ENCODE data around the gene SULT1A1. TPM values are rescaled to one million over a fixed set of nuclear protein-coding genes. Genes with fewer than 3 reads are reported as not detected.
"Not testable (repeated sequence)": the region's sequence is repeated elsewhere in the genome, so short reads cannot be mapped to it uniquely, and the experiment has no call there.

Gene SULT1A1
- total RNA-seq, 1 donor from 2014 or later, result 6.4 TPM

DNA sequence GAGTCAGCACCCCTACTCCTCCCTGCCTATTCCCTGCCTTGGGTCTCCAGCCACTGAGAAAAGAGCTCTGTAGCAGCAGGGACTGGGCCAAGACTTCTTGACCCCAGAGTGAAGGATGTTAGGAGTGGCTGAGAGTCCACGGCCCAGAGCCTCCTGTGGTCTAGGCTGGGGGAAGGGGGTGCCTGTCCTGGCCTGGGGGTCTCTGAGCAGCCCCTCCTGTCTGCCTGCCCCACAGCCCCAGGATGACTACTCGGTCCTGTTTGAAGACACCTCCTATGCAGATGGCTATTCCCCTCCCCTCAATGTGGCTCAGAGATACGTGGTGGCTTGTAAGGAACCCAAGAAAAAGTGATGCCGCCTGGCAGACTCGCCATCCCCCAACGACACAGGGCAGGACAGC lies 18.5 kb downstream of the SULT1A1 start:
- intact Hi-C loops (cut with micrococcal nuclease), result no loop called here

DNA sequence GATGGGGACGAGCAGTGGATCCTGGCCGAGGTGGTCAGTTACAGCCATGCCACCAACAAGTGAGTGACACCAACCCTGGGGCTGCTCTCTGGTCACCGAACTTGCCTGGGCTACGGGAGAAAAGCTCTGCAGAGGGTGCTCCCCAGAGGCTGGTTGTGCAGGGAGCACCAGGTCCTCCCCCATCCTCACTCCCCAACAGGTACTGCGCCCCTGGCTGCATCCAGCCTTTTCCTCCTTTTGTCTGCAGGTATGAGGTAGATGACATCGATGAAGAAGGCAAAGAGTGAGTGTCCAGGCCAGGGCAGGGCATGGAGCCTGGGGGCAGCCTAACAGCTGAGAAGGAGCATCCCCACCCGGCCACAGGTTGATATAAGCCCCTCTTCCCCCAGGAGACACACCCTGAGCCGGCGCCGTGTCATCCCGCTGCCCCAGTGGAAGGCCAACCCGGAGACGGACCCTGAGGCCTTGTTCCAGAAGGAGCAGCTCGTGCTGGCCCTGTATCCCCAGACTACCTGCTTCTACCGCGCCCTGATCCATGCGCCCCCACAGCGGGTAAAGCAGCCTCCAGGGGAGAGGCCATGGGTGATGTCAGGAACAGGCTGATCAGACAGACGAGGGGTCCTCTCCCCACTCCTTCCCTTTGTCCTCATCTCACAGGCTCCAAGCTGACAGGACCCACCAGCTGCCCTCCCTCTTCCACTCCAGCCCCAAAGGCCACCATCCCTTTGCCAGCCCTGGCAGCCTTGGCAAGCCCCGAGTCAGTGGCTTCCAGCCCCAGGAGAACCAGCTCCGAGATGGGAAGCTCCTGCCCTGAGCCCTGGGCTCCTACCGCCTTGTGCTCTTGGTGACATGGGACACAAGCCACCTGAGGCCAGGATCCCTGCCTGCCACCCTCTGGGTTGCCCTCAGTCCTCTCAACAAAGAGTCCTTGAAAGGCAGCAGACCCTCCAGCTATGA lies 19.2 kb downstream of the SULT1A1 start:
- intact Hi-C loops (cut with micrococcal nuclease), result no loop called here

DNA sequence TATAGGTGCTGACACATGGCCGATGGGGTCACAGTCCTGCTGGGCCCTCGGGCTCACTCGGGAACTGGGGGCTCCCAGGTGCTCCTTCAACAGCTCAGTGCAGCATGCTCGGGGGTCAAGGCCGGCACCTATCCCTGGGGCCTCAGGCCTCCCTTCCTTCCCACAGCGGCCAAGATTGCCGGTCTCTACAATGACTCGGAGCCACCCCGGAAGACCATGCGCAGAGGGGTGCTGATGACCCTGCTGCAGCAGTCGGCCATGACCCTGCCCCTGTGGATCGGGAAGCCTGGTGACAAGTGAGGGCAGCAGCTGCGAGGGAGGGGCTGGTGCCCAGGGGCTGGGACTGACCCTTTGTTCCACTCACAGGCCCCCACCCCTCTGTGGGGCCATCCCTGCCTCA lies 19.9 kb downstream of the SULT1A1 start:
- intact Hi-C loops (cut with micrococcal nuclease), result no loop called here

DNA sequence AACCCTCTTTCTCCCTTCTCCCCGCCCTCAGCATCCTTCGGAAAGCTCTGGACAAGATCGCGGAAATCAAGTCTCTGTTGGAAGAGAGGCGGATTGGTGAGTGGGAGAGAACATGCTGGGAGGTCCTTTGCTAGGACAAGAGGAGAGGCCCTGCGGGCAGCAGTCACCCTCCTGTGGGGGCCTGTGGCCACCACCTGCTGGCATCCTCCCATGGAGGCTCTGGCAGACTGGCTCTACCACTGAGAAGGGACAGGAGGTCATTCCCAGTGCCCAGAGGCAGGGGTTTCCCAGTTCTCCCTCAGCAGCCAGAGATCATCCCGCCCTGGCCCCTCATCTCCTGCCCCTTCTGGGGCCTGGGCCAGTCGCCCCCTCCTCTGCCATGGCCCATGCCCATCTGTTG lies 20.8 kb downstream of the SULT1A1 start:
- intact Hi-C loops (cut with micrococcal nuclease), result no loop called here

DNA sequence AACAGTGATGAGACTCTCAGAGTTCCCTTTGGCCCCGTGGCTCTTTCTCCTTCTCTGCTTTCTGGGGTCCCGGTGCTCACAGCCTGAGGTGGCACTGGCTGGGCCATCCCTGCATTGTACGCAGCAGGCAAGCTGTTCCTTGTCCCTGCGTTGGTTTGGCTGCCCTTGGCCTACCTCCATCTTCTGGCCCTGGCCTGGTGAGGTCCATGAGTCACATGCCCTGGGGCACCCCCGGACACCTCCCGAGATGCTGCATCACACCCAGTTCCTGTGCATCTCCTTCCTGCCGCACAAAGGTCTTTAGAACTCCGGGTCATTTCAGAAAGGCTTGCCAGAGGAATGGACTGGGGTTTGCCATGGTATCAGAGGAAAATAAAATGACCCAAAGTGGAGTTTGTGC lies 22.5 kb downstream of the SULT1A1 start:
- intact Hi-C loops (cut with micrococcal nuclease), result no loop called here

DNA sequence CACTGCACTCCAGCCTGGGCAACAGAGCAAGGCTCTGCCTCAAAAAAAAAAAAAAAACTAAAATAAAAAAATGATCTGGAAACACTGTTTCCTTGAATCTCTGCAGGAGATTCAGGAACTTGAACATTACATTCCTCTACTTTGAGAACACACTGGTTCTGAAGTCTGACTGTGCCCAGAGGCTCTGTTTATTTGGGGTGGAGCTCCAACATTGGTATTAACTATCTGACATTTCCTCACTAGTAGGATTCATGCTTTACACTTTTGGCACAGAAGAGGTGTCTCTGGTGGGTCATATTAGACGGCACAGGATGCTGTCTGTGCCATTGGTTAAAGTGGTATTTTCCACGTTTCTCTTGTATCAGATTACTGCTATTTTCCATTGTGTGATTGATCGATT lies 23.4 kb downstream of the SULT1A1 start:
- intact Hi-C loops (cut with micrococcal nuclease), result no loop called here

DNA sequence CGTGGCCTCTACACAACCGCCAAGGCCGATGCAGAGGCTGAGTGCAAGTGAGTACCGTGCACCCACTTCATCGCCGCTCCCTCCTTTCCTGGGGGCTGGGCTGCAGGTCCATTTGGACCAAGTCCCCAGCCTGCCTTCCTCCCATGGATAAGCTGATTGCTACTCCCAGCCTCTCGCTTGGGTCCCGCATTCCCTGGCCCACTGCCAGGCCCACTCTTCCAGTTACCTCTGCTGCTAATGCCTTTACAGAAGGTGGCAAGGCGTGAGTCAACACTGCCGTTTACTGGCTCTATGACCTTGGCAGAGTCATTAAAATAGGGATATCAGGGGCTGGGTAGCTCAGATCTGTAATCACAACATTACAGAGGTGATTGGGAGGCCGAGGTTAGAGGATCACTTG lies 24.2 kb downstream of the SULT1A1 start:
- intact Hi-C loops (cut with micrococcal nuclease), result no loop called here

DNA sequence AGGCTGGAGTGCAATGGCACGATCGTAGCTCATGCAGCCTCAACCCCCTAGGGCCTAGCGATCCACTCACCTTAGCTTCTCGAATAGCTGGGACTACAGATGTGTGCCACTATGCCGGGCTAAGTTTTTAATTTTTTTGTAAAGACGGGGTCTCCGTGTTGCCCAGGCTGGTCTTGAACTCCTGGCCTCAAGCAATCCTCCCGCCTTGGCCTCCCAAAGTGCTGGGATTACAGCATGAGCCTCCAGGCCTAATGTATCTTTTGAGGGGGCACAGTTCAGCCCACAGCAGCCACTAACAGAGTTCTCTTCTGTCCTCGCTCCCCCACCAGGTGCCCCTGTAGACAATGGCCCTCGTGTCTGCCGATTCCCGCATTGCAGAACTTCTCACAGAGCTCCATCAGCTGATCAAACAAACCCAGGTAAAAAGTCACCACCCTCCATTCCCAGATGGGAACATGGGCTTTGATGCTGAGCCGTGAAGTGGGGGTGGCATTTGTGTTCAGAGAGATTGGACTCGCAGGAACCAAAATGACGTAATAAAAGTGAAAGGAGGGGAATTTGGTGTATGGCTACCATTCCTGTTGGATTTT lies 29.0 kb downstream of the SULT1A1 start:
- intact Hi-C loops (cut with micrococcal nuclease), result no loop called here

DNA sequence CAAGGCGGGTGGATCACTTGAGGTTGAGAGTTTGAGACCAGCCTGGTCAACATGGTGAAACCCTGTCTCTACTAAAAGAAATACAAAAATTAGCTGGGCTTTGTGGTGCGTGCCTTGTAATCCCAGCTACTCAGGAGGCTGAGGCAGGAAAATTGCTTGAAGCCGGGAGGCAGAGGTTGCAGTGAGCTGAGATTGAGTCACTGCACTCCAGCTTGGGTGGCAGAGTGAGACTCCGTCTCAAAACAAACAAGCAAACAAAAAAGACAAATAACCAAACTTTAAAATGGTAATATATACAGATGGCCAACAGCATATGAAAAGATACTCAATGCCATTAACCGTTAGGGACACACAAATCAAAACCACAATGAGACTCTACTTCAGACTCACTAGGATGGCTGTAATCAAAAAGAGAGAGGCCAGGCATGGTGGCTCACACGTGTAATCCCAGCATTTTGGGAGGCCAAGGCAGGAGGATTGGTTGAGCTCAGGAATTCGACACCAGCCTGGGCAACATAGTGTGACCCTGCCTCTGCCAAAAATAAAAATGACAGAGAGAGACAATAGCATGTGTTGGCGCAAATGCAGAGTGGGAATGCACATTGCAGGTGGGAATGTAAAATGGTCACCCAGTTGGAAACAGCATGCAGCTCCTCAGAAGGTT lies 34.3 kb downstream of the SULT1A1 start:
- intact Hi-C loops (cut with micrococcal nuclease), result no loop called here

DNA sequence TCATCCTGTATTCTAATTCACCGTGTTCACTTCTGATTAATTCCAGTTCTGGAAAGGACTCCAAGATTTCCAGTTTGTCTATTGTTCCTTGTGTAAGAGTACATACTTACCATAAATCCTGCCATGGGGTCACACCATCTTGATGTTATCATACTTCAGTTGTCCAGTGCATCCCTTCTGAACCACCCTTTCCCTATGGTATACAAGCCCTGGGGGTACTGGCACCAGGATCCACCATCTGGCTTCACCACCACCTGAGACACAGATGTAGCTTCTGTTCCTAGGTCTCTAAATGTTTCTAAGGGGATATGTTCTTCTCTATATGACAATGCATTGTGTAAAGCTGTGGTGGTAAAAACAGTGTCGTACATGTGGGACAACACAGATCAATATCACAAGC lies 34.9 kb downstream of the SULT1A1 start:
- intact Hi-C loops (cut with micrococcal nuclease), result no loop called here

DNA sequence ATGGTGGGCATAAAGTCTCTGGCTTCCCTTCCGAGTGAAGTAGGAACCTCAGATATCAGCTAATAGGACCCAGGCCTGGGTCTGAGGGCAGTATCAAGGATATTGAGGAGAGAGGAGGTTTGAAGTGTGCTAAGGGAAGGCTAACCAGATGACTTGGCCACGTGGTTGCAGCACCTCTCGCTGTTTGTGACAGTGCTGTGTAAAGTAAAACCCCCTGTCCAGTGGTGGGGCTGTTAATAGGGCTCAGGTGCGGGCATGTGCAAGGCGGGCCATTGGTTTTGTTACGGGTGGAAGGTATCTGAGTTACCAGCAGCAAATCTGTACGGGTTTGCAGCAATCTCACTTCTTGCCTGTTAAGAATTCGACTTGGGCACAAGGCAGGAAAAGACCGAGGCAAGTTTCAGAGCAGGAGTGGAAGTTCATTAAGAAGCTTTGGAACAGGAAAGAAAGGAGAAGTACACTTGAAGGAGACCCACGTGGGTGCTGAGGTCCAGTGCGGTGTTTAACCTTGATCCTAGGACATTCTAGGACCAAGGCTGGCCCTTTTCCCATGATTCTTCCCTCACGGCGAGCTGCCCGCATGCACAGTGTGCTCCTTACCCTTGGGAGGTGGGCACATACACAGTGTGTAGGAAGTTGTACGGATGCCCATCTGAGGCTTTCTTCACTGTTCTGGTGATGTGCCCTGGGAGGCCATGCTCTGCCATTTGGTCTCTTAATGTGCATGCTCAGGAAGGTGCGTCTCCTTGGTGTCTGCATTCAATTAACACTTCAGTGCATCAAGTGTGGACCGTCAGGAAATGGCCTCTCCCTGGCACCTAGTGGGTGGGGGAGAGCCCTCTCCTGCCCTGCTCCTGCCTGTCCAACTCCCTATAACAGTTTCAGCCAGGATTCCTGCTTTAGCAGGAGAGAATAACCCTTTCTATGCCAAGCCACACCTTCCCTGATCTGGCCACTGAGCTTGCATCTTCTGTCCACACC lies 35.8 kb downstream of the SULT1A1 start:
- intact Hi-C loops (cut with micrococcal nuclease), result no loop called here

DNA sequence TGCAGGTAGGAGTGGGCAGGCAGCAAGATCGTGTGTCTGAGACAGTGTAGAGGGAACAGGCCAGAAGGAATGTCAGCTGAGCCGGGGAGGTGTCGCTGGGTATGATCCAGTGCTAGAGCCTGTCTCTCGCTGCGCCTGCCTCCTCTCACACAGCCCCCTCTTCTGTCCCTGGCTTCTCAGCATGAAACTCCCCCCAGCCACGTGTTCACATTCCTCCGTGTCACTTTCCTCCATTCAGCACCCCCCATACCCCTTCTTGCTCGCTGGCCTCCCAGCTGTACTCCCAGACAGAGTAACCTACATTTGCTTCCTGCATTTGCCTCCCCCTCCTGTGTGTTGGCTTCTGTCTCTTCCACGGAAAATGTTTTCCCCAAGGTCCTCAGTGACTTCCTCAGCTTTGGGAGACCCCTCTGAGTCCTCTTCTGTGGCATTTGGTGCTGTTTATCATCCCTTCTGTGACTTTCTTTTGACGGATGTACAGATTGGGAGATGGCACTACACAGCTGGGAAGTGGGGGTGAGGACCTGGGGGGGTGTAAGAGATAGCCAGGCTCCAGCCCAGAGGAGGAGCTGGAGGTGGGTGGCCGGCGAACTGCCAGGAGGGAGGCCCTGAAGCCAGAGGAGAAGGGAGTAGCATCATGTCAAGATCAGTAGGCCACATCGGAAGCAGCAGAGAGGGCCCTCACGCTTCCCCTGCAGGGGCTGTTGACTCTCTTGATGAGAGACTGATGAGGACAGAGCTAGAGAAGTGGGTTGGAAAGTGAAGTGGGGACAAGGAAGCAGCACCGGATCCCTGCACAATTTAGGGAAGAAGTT lies 36.9 kb downstream of the SULT1A1 start:
- intact Hi-C loops (cut with micrococcal nuclease), result no loop called here

DNA sequence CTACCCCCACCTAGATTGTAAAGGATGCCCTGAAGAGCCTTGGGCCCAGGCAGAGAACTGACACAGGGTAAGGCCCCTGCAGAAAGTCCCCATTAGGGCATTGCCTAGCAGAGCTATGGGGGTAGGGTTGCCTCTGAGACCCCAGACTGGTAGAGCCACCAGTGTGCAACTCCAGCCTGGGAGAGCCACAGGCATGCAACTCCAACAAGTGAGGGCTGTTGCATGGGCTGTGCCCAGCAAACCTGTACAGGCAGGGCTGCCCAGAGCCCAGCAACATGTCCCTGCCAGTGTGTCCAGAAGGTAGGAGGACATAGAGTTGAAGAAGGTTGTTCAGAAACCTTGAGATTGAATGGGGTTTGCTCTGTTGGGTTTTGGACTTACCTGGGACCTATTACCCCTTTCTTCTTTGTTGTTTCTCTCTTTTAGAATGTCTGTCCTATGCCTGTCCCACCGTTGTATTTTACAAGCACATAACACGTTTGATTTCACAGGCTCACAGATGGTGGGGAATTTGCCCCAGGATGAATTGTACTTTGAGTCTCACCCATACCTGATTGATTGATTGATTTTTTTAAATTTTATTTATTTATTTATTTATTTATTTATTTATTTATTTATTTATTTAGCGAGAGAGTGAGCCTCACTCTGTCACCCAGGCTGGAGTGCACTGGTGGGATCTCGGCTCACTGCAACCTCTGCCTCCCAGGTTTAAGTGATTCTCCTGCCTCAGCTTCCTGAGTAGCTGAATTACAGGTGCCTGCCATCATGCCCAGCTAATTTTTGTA lies 39.7 kb downstream of the SULT1A1 start:
- intact Hi-C loops (cut with micrococcal nuclease), result no loop called here

DNA sequence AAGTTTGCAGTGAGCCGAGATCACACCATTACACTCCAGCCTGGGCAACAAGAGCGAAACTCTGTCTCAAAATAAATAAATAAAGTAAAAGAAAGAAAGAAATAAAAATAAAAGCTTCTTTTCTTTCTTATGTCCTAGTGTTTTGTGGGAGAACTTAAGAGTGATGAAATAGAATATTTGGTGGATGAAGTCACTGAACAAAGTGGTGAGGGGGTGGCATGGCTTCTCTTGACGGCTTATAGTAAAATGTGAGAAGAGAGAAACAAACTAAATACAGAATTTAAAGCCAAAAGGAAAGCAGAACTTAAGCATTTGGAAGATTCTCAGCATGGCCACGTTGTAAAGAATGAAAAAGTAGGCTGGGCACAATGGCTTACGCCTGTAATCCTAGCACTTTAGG lies 40.8 kb downstream of the SULT1A1 start:
- intact Hi-C loops (cut with micrococcal nuclease), result no loop called here

DNA sequence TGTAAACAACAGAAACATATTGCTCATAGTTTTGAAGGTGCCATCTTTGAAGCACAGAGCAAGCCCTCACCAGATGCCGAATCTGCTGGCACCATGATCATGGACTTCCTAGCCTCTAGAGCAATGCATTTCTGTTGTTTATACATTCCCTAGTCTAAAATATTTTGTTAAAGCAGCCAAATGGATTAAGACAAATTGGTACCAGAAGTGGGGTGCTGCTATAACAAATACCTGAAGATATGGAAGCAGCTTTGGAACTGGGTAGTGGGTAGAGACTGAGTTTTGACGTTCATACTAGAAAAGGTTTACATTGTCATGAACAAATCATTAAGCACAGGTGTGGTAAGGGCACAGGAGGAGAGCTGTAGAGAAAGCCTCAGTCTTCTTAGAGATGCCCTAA lies 42.6 kb downstream of the SULT1A1 start:
- intact Hi-C loops (cut with micrococcal nuclease), result no loop called here

DNA sequence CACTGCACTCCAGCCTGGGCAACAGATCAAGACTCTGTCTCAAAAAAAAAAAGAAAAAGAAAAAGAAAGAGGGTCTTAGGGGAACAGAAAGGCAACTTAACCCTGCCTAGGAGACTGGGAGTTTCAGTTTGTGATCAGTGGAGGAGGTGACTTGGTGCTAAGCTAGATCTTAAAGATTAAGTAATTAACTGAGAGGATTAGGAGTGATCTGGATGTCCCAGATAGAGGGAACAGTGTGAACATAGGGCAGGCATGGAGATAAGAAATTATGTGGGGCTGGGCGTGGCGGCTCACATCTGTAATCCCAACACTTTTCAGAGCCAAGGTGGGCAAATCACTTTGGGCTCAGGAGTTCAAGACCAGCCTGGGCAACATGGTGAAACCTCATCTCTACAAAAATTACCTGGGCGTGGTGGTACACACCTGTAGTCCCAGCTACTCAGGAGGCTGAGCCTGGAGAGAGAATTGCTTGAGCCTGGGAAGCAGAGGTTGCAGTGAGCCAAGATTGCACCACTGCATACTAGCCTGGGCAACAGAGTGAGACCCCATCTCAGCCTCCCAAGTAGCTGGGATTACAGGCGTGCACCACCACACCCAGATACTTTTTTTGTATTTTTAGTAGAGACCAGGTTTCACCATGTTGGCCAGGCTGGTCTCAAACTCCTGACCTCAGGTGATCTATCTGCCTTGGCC lies 43.5 kb downstream of the SULT1A1 start:
- intact Hi-C loops (cut with micrococcal nuclease), result not testable (repeated sequence)

DNA sequence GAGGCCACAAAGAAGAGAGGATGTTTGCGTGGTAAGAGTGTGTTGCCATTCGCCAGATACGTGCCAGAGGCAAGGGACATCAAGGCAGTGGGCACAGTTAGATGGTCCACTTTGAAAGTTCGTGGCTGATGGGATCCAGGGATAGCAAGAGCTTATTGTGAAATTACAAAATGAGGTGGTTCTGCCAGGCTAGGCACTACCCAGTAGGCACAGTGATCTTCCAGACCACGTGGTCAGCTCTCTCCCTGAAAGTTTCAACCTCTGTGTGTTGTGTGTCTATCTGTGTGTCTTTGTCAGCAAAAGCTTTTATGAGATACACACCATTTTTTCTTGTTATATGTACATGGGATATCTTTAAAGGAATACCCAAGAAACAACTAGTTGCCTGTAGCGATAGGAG lies 46.6 kb downstream of the SULT1A1 start:
- intact Hi-C loops (cut with micrococcal nuclease), result no loop called here

DNA sequence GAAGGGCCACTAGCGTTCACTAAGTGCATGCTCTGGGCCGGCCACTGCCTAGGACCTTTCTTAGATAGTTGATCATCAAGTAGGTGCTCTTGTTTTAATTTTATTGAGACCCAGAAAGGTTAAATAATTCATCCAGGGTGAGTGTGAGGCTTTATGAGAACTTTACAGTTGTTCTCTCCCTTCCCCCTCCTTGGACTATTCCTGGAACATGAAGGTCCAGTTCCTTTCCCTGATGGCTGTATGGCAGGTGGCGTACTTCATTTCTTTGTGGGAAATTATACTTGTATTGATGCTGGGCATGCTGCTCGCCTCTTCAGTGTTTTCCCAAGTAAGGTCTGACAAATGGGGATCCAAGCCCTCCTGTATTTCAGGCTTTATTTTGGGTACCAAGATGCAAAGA lies 47.6 kb downstream of the SULT1A1 start:
- intact Hi-C loops (cut with micrococcal nuclease), result no loop called here
